Measurements from ENCODE around the gene TRAF3IP3. TPM values are rescaled to one million over a fixed set of nuclear protein-coding genes. Genes with fewer than 3 reads are reported as not detected.

Gene TRAF3IP3
- total RNA-seq, 1 experiment from 2014 or later = not detected

- no peaks in the 10 kb centered on the region for H3K9me3 ChIP-seq
- Mint-ChIP-seq H3K36me3 (ENCODE audit: insufficient read depth, unreplicated experiment) (no peaks in the 10 kb centered on the region), H3K27me3 (ENCODE audit: insufficient read depth, unreplicated experiment) (peaks cover 19% of the 10 kb centered on the region), H3K4me3 (ENCODE audit: unreplicated experiment) (no peak overlapping the region), H3K4me1 (ENCODE audit: low read depth, unreplicated experiment) (no peaks in the 10 kb centered on the region), H3K27ac (ENCODE audit: unreplicated experiment) (no peak overlapping the region), H3K9me3 (ENCODE audit: unreplicated experiment) (no peaks in the 10 kb centered on the region)
- DNase-seq = no peak
- H3K27me3 ChIP-seq (replicated peaks; ENCODE audit: control insufficient read depth, insufficient read depth, low read length) = no peaks in the 10 kb centered on the region
- intact Hi-C loops (cut with micrococcal nuclease; ENCODE audit: unreplicated experiment) = no loop called here
- BruUV-seq (replicated peaks) = no TSS peak
- no peak overlapping the region for H3K4me3 ChIP-seq (ENCODE audit: low read depth, low read length)
- no peaks in the 10 kb centered on the region for H3K4me1 ChIP-seq
- TF ChIP-seq CTCF (IDR thresholded peaks at IDR 0.05; ENCODE audit: insufficient read depth in 1 of 2, low read depth in 1 of 2, low read length in 1 of 2, severe bottlenecking in 1 of 2, unreplicated experiment in 1 of 2) = no peak
- H3K36me3 ChIP-seq (ENCODE audit: control insufficient read depth, insufficient read depth, low read length) = no peaks in the 10 kb centered on the region
- CTCF ChIA-PET = no interaction called here
- POLR2A ChIA-PET = no interaction called here
Observed at GRCh38 chr1:209723265-209723664, 32.6 kb upstream of the TRAF3IP3 start.

- DNase-seq = no peak
- Mint-ChIP-seq H3K36me3 (ENCODE audit: insufficient read depth, unreplicated experiment) (no peaks in the 10 kb centered on the region), H3K9me3 (ENCODE audit: unreplicated experiment) (no peaks in the 10 kb centered on the region), H3K27me3 (ENCODE audit: insufficient read depth, unreplicated experiment) (peaks cover 19% of the 10 kb centered on the region), H3K4me3 (ENCODE audit: unreplicated experiment) (no peak overlapping the region), H3K4me1 (ENCODE audit: low read depth, unreplicated experiment) (no peaks in the 10 kb centered on the region), H3K27ac (ENCODE audit: unreplicated experiment) (no peak overlapping the region)
- no TSS peak for BruUV-seq (replicated peaks)
- H3K4me1 ChIP-seq = no peaks in the 10 kb centered on the region
- ChIA-PET CTCF (no interaction called here), POLR2A (no interaction called here)
- H3K27me3 ChIP-seq (replicated peaks; ENCODE audit: control insufficient read depth, insufficient read depth, low read length) = no peaks in the 10 kb centered on the region; the same call in 1 of the 2 replicates
- intact Hi-C loops (cut with micrococcal nuclease; ENCODE audit: unreplicated experiment) = loop anchor here (2.0 kb wide), 1 partner anchor 23 kb away; no protein-coding TSS in a partner anchor
- no peaks in the 10 kb centered on the region for H3K36me3 ChIP-seq (ENCODE audit: control insufficient read depth, insufficient read depth, low read length)
- no peak for TF ChIP-seq CTCF (IDR thresholded peaks at IDR 0.05; ENCODE audit: insufficient read depth in 1 of 2, low read depth in 1 of 2, low read length in 1 of 2, severe bottlenecking in 1 of 2, unreplicated experiment in 1 of 2)
- H3K4me3 ChIP-seq (ENCODE audit: low read depth, low read length) = no peak overlapping the region
- no peaks in the 10 kb centered on the region for H3K9me3 ChIP-seq
Observed at GRCh38 chr1:209723756-209724693, 31.8 kb upstream of the TRAF3IP3 start.

GRCh38 chr1:209727286-209727685 is 28.6 kb upstream of the TRAF3IP3 start:
- Histone ChIP-seq H3K4me3 (ENCODE audit: low read depth, low read length) (no peak overlapping the region), H3K27me3 (replicated peaks; ENCODE audit: control insufficient read depth, insufficient read depth, low read length) (no peaks in the 10 kb centered on the region; the same call in 1 of the 2 replicates), H3K36me3 (ENCODE audit: control insufficient read depth, insufficient read depth, low read length) (no peaks in the 10 kb centered on the region), H3K9me3 (no peaks in the 10 kb centered on the region), H3K4me1 (no peaks in the 10 kb centered on the region)
- Mint-ChIP-seq H3K36me3 (ENCODE audit: insufficient read depth, unreplicated experiment) (no peaks in the 10 kb centered on the region), H3K4me1 (ENCODE audit: low read depth, unreplicated experiment) (no peaks in the 10 kb centered on the region), H3K4me3 (ENCODE audit: unreplicated experiment) (no peak overlapping the region), H3K27ac (ENCODE audit: unreplicated experiment) (no peak overlapping the region), H3K9me3 (ENCODE audit: unreplicated experiment) (no peaks in the 10 kb centered on the region), H3K27me3 (ENCODE audit: insufficient read depth, unreplicated experiment) (peaks cover 10% of the 10 kb centered on the region)
- CTCF ChIA-PET = no interaction called here
- POLR2A ChIA-PET = no interaction called here
- no peak for TF ChIP-seq CTCF (IDR thresholded peaks at IDR 0.05; ENCODE audit: insufficient read depth in 1 of 2, low read depth in 1 of 2, low read length in 1 of 2, severe bottlenecking in 1 of 2, unreplicated experiment in 1 of 2)
- BruUV-seq (replicated peaks) = no TSS peak
- intact Hi-C loops (cut with micrococcal nuclease; ENCODE audit: unreplicated experiment) = no loop called here
- no peak for DNase-seq

All from Caco-2 (cell line).